ENCODE results near the gene AXL. TPM values are rescaled to one million over a fixed set of nuclear protein-coding genes. Genes with fewer than 3 reads are reported as not detected.

Gene AXL
- total and polyA plus RNA-seq, 9 of the 15 experiments (the other 6 are each of a cell fraction or from before 2014, with no cell fraction given), result 0.80 to 6.6 (median 1.6) TPM

DNA sequence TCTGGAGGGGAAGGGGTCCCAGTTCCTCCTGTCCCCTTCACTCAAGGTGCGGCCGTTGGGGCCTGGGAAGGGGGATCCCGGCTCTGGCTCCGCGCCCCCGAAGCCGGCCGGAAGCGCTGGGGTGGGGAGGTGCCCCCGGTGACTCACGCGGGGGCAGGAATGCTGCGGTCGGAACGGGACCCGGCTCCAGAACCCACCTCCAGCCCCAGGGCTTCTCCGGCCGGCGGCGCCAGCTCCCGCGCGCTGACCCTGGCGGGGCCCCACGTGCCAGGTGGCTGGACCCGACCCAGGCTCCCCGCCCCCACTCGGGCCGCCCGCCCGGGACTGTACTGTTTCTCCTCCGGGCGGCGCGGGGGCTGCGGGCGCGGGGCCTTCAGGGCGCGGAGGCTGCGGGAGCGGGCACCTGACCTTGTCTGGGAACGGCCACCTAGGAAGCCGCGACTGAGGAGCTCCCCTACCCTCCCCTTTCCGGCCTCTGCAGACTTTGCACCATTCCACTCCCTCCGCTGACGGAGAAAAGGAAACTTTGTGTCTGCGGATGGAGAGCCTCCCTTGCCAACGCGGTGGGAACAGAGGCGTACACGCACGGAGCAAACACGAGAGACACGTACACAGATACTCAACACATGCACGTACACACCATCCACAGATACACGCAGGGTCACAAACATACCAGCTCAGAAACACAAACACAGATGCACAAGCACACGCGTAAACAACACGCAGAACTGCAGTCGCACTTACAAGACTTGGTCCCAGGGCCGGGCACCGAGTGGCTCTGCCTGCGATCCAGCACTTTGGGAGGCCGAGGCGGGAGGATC lies 7.2 kb downstream of the AXL start (continued):
- TF ChIP-seq, protein P1, sequence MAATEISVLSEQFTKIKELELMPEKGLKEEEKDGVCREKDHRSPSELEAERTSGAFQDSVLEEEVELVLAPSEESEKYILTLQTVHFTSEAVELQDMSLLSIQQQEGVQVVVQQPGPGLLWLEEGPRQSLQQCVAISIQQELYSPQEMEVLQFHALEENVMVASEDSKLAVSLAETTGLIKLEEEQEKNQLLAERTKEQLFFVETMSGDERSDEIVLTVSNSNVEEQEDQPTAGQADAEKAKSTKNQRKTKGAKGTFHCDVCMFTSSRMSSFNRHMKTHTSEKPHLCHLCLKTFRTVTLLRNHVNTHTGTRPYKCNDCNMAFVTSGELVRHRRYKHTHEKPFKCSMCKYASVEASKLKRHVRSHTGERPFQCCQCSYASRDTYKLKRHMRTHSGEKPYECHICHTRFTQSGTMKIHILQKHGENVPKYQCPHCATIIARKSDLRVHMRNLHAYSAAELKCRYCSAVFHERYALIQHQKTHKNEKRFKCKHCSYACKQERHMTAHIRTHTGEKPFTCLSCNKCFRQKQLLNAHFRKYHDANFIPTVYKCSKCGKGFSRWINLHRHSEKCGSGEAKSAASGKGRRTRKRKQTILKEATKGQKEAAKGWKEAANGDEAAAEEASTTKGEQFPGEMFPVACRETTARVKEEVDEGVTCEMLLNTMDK (IDR thresholded peaks at IDR 0.05; ENCODE audit: borderline replicate concordance, insufficient read depth, low read depth, low read length, poor library complexity, severe bottlenecking), result peak; percentile 32
- TF ChIP-seq ETV5 (CRISPR knock-in tag; IDR thresholded peaks at IDR 0.05; ENCODE audit: low read depth) (peak; percentile 98), CCNT2 (IDR thresholded peaks at IDR 0.05; ENCODE audit: borderline replicate concordance, extremely low read depth, insufficient read length, low read depth, low read length) (peak; percentile 96), ZNF318 (IDR thresholded peaks at IDR 0.05; ENCODE audit: borderline replicate concordance in 1 of 2, low read depth in 1 of 2) (no peak; a peak in 1 of 4 replicates), MITF (IDR thresholded peaks at IDR 0.05) (peak; percentile 19), ZSCAN32 (CRISPR knock-in tag; IDR thresholded peaks at IDR 0.05) (no peak), HNRNPUL1 (IDR thresholded peaks at IDR 0.05; ENCODE audit: low read length) (no peak), TCF7 (IDR thresholded peaks at IDR 0.05; ENCODE audit: borderline replicate concordance) (no peak)
- TF ChIP-seq, protein P2, sequence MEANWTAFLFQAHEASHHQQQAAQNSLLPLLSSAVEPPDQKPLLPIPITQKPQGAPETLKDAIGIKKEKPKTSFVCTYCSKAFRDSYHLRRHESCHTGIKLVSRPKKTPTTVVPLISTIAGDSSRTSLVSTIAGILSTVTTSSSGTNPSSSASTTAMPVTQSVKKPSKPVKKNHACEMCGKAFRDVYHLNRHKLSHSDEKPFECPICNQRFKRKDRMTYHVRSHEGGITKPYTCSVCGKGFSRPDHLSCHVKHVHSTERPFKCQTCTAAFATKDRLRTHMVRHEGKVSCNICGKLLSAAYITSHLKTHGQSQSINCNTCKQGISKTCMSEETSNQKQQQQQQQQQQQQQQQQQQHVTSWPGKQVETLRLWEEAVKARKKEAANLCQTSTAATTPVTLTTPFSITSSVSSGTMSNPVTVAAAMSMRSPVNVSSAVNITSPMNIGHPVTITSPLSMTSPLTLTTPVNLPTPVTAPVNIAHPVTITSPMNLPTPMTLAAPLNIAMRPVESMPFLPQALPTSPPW (CRISPR knock-in tag; IDR thresholded peaks at IDR 0.05), result peak; percentile 89
